ENCODE results near the gene MRPL14. TPM values are rescaled to one million over a fixed set of nuclear protein-coding genes. Genes with fewer than 3 reads are reported as not detected.

Gene MRPL14
- total and polyA plus RNA-seq, 2 experiments from 2014 or later = 62.6 to 191 TPM

DNA sequence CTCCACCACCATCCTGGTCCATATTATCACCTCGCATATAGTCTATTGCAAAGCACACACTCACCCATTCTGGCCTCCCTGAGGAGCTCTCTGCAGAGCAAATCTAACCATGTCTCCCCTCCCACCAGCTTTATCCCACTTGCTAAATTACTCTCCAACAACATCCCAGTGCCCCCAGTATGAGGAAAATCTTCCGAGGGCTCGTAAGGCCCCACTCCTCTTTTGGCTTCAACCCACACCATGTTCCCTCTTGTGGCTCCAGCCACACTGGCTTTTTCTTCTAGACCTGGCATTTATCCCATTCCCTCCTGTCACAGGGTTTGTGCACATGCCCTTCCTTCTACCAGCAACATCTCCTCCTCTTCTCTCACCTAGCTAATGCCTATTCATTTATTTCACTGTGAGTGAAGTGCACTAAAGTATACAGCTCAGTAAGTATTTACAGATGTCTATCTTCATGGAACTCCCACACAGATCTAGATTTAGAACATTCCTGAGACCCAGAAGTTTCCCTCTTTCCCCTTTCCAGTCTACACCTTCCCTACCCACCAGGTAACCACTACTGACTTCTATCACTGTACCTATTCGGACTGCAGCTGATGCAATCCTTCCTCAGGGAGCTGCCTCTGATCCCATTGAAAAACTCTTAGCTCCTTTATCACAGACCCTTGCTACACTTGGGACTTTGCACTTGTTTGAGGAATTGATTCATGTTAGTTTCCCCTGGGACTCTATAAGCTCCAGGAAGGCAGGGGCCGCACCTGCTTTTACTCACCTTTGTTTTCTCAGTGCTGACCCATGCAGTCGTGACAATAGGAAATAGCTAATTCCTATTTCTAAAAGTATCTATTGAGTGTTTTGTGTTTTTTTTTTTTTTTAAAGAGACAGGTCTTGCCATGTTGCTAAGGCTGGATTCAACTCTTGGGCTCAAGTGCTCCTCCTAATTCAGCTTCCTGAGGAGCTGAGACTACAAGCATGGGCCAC, 15.5 kb downstream of the MRPL14 start:
- H3K4me3 ChIP-seq = no peak overlapping the region
- Mint-ChIP-seq H3K36me3 (ENCODE audit: low read depth) (peaks cover 71% of the 10 kb centered on the region), H3K4me1 (peaks cover 5% of the 10 kb centered on the region), H3K27ac (peak overlapping the region; percentile 18; the same call in 1 of the 2 replicates), H3K4me3 (no peak overlapping the region; the same call in 2 of the 3 replicates), H3K9me3 (no peaks in the 10 kb centered on the region), H3K27me3 (ENCODE audit: insufficient read depth, low read depth, poor library complexity) (peaks cover 2% of the 10 kb centered on the region)
- H2AFZ ChIP-seq = no peak overlapping the region
- peaks cover 2% of the 10 kb centered on the region; the same call in 1 of the 2 replicates for H3K4me1 ChIP-seq (ENCODE audit: insufficient read depth)
- no peaks in the 10 kb centered on the region for H3K27me3 ChIP-seq (ENCODE audit: insufficient read depth)
- H3K79me2 ChIP-seq (replicated peaks; ENCODE audit: insufficient read depth) = peaks cover 45% of the 10 kb centered on the region
- DNase-seq (ENCODE audit: low spot score) (no peak), ATAC-seq (no peak)
- H3K4me2 ChIP-seq = no peak overlapping the region
- H3K9me2 ChIP-seq (ENCODE audit: insufficient read depth) = no peaks in the 10 kb centered on the region
- H4K20me1 ChIP-seq (replicated peaks; ENCODE audit: insufficient read depth) = peaks cover 32% of the 10 kb centered on the region
- TF ChIP-seq STAT1 (IDR thresholded peaks at IDR 0.05; ENCODE audit: unreplicated experiment) (no peak), ZNF331 (CRISPR knock-in tag; IDR thresholded peaks at IDR 0.05; ENCODE audit: low read depth) (no peak), EZH2 (IDR thresholded peaks at IDR 0.05; ENCODE audit: low read depth, unreplicated experiment) (no peak), POLR2AphosphoS5 (IDR thresholded peaks at IDR 0.05; ENCODE audit: low read depth) (no peak), CREB1 (CRISPR knock-in tag; IDR thresholded peaks at IDR 0.05; ENCODE audit: low read depth) (no peak), JUNB (IDR thresholded peaks at IDR 0.05; ENCODE audit: unreplicated experiment) (no peak), ZNF114 (CRISPR knock-in tag; IDR thresholded peaks at IDR 0.05) (no peak), NANOG (IDR thresholded peaks at IDR 0.05; ENCODE audit: borderline replicate concordance) (no peak), EZH2phosphoT487 (IDR thresholded peaks at IDR 0.05; ENCODE audit: unreplicated experiment) (no peak)
- TF ChIP-seq, protein P1, sequence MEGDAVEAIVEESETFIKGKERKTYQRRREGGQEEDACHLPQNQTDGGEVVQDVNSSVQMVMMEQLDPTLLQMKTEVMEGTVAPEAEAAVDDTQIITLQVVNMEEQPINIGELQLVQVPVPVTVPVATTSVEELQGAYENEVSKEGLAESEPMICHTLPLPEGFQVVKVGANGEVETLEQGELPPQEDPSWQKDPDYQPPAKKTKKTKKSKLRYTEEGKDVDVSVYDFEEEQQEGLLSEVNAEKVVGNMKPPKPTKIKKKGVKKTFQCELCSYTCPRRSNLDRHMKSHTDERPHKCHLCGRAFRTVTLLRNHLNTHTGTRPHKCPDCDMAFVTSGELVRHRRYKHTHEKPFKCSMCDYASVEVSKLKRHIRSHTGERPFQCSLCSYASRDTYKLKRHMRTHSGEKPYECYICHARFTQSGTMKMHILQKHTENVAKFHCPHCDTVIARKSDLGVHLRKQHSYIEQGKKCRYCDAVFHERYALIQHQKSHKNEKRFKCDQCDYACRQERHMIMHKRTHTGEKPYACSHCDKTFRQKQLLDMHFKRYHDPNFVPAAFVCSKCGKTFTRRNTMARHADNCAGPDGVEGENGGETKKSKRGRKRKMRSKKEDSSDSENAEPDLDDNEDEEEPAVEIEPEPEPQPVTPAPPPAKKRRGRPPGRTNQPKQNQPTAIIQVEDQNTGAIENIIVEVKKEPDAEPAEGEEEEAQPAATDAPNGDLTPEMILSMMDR (conservative IDR thresholded peaks at IDR 0.05; ENCODE audit: low read depth in 2 of 2) = no peak
- TF ChIP-seq, protein P2, sequence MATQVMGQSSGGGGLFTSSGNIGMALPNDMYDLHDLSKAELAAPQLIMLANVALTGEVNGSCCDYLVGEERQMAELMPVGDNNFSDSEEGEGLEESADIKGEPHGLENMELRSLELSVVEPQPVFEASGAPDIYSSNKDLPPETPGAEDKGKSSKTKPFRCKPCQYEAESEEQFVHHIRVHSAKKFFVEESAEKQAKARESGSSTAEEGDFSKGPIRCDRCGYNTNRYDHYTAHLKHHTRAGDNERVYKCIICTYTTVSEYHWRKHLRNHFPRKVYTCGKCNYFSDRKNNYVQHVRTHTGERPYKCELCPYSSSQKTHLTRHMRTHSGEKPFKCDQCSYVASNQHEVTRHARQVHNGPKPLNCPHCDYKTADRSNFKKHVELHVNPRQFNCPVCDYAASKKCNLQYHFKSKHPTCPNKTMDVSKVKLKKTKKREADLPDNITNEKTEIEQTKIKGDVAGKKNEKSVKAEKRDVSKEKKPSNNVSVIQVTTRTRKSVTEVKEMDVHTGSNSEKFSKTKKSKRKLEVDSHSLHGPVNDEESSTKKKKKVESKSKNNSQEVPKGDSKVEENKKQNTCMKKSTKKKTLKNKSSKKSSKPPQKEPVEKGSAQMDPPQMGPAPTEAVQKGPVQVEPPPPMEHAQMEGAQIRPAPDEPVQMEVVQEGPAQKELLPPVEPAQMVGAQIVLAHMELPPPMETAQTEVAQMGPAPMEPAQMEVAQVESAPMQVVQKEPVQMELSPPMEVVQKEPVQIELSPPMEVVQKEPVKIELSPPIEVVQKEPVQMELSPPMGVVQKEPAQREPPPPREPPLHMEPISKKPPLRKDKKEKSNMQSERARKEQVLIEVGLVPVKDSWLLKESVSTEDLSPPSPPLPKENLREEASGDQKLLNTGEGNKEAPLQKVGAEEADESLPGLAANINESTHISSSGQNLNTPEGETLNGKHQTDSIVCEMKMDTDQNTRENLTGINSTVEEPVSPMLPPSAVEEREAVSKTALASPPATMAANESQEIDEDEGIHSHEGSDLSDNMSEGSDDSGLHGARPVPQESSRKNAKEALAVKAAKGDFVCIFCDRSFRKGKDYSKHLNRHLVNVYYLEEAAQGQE (IDR thresholded peaks at IDR 0.05; ENCODE audit: unreplicated experiment) = no peak
- TF ChIP-seq, protein P3, sequence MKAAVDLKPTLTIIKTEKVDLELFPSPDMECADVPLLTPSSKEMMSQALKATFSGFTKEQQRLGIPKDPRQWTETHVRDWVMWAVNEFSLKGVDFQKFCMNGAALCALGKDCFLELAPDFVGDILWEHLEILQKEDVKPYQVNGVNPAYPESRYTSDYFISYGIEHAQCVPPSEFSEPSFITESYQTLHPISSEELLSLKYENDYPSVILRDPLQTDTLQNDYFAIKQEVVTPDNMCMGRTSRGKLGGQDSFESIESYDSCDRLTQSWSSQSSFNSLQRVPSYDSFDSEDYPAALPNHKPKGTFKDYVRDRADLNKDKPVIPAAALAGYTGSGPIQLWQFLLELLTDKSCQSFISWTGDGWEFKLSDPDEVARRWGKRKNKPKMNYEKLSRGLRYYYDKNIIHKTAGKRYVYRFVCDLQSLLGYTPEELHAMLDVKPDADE (IDR thresholded peaks at IDR 0.05) = no peak
- TF ChIP-seq, protein P4, sequence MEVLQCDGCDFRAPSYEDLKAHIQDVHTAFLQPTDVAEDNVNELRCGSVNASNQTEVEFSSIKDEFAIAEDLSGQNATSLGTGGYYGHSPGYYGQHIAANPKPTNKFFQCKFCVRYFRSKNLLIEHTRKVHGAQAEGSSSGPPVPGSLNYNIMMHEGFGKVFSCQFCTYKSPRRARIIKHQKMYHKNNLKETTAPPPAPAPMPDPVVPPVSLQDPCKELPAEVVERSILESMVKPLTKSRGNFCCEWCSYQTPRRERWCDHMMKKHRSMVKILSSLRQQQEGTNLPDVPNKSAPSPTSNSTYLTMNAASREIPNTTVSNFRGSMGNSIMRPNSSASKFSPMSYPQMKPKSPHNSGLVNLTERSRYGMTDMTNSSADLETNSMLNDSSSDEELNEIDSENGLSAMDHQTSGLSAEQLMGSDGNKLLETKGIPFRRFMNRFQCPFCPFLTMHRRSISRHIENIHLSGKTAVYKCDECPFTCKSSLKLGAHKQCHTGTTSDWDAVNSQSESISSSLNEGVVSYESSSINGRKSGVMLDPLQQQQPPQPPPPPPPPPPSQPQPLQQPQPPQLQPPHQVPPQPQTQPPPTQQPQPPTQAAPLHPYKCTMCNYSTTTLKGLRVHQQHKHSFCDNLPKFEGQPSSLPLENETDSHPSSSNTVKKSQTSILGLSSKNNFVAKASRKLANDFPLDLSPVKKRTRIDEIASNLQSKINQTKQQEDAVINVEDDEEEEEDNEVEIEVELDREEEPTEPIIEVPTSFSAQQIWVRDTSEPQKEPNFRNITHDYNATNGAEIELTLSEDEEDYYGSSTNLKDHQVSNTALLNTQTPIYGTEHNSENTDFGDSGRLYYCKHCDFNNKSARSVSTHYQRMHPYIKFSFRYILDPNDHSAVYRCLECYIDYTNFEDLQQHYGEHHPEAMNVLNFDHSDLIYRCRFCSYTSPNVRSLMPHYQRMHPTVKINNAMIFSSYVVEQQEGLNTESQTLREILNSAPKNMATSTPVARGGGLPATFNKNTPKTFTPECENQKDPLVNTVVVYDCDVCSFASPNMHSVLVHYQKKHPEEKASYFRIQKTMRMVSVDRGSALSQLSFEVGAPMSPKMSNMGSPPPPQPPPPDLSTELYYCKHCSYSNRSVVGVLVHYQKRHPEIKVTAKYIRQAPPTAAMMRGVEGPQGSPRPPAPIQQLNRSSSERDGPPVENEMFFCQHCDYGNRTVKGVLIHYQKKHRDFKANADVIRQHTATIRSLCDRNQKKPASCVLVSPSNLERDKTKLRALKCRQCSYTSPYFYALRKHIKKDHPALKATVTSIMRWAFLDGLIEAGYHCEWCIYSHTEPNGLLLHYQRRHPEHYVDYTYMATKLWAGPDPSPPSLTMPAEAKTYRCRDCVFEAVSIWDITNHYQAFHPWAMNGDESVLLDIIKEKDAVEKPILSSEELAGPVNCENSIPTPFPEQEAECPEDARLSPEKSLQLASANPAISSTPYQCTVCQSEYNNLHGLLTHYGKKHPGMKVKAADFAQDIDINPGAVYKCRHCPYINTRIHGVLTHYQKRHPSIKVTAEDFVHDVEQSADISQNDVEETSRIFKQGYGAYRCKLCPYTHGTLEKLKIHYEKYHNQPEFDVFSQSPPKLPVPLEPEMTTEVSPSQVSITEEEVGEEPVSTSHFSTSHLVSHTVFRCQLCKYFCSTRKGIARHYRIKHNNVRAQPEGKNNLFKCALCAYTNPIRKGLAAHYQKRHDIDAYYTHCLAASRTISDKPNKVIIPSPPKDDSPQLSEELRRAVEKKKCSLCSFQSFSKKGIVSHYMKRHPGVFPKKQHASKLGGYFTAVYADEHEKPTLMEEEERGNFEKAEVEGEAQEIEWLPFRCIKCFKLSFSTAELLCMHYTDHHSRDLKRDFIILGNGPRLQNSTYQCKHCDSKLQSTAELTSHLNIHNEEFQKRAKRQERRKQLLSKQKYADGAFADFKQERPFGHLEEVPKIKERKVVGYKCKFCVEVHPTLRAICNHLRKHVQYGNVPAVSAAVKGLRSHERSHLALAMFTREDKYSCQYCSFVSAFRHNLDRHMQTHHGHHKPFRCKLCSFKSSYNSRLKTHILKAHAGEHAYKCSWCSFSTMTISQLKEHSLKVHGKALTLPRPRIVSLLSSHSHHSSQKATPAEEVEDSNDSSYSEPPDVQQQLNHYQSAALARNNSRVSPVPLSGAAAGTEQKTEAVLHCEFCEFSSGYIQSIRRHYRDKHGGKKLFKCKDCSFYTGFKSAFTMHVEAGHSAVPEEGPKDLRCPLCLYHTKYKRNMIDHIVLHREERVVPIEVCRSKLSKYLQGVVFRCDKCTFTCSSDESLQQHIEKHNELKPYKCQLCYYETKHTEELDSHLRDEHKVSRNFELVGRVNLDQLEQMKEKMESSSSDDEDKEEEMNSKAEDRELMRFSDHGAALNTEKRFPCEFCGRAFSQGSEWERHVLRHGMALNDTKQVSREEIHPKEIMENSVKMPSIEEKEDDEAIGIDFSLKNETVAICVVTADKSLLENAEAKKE (CRISPR knock-in tag; IDR thresholded peaks at IDR 0.05) = no peak
- no peak overlapping the region for H3K27ac ChIP-seq (ENCODE audit: low read depth)
- 0 out of 2 replicates have a peak, but pooled peaks cover 3% of the 10 kb centered on the region for H3F3A ChIP-seq (replicated peaks; ENCODE audit: low read depth)
- peaks cover 40% of the 10 kb centered on the region for H3K36me3 ChIP-seq (ENCODE audit: insufficient read depth)

Measured in GM23338 (cell line).